ENCODE results near the gene MYOZ3.

Gene MYOZ3

DNA sequence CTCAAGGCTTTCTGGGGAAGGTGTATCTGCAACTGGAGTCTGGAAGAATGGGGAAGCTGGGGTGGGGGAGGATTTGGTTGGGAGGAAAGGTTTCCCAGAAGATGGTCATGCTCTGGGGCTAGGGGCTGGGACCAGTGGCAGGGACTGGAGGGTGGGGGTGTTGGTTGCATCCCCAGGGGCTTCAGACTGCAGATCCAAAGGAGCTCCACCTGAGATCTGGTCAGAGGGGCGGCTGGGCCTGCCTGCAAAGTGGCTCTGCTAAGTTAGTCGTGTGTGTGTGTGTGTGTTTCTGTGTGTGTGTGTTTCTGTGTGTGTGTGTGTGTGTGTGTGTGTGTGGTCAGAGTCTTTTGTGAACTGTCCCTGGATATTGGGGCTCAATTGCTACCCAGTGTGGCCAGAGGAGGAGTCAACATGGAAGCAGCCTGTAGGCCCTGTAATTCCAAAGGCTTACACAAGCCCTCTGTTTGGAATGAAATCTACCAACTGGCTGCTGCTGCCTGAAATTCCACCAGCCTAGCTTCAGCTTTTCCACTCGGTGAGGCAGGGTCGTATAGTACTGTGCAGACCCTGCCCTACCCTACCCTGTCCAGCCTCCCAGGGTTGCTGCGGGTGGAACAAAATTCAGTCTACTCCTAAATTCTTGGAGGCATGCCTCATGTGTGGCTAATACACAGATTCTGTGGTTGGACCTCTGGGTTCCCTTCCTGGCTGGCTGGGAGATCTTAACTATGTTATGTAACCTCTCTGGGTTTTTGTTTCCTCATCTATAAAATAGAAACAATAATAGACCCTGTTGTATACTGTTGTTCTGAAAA is 33.1 kb upstream of the MYOZ3 start:
- DNase-seq (ENCODE audit: low read depth): no peak

DNA sequence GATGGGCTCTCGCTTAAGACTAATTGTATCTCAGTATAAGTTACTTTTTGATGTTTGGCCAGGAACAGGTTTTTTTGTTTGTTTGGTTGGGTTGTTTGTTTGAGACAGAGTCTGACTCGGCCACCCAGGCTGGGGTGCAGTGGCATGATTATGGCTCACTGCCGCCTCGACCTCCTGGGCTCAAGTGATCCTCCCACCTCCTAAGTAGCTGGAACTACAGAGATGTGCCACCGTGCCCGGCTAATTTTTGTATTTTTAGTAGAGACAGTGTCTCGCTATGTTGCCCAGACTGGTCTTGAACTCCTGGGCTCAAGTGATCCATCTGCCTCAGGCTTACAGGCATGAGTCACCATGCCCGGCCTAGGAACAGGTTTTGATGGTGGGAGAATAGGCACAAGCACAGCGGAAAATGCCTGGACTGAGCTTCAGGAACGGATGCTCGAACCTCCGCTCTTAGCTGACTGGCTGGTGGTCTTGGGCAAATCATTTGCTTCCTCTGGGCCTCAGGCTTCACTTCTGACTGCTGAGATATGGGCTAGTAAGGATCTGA is 32.0 kb upstream of the MYOZ3 start:
- no peak for DNase-seq (ENCODE audit: low read depth)

DNA sequence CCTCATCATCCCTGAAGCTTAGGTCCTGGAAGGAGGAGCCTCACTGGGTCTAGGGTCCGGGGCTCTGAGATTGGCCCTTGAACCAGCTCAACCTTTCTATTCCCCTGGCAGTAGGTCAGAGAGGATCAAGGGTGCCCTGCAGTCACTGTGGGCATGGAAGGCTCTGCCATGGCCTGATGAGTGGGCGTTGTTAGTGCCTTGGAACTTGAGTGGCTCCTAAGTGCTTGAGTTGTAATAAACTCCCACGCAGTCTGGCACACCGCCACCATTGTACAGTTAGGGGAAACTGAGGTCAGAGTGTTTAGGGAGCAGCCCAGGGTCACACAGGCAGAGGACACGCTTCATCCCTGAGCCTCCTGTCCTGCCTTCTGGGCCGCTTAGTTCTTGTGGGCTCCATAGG is 31.0 kb upstream of the MYOZ3 start:
- no peak for DNase-seq (ENCODE audit: low read depth)

DNA sequence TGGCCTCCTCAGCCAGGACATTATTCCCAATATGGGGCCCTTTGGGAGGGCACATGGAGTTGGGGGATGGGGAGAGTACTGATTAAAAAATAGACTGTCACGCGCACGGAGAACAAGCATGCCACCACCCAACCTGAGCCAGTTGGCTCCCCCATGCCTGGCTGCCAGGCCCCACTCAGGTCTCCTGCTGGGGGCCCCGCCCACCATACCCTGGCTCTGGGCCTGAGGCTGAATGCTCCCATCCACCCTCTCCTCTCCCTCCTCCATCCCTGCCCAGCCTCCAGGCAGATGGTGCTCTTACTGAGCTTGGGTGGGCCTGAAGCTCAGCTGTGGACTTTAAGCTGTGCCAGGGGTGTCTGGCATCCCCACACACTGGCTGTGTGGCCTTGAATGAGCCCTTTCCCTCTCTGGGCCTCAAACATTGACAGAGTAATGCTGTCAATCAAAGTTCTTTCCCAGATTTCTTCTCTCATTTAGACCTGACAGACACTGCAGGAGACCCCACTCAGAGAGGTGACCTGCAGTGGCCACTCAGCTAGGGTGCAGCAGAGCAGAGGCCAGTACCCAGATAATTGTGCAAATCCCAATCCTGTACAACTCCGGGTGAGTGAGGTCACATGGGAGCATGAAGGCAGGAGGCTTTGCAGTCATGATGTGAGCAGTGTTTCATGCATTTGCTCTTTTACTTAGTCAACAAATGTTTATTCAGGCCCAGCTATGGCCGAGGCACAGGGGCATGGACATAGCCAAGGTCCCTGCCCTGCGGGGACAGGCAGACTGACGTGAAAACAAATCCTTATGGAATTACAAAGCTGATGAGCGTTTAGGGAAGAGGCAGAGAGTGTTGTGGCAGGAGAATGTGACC is 30.4 kb upstream of the MYOZ3 start:
- DNase-seq (ENCODE audit: low read depth): no peak

DNA sequence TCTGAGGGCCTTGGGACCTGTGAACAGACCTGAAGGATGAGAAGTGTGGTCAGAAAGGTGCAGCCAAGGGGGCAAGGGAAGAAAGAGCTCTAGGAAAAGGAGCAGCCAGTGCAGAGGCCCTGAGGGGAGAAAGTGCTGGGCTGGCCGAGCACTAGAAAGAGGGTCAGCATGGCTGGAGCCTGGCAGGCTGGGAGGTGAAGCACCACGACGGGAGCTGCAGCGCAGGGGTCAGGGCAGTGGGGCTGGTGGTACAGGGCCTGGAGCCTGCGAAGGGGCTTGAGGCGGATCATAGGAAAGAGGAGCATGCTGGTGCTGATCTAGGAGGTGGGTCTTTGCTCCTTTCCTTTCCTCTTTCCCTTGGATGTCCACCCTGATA is 29.7 kb upstream of the MYOZ3 start:
- DNase-seq (ENCODE audit: low read depth): no peak

DNA sequence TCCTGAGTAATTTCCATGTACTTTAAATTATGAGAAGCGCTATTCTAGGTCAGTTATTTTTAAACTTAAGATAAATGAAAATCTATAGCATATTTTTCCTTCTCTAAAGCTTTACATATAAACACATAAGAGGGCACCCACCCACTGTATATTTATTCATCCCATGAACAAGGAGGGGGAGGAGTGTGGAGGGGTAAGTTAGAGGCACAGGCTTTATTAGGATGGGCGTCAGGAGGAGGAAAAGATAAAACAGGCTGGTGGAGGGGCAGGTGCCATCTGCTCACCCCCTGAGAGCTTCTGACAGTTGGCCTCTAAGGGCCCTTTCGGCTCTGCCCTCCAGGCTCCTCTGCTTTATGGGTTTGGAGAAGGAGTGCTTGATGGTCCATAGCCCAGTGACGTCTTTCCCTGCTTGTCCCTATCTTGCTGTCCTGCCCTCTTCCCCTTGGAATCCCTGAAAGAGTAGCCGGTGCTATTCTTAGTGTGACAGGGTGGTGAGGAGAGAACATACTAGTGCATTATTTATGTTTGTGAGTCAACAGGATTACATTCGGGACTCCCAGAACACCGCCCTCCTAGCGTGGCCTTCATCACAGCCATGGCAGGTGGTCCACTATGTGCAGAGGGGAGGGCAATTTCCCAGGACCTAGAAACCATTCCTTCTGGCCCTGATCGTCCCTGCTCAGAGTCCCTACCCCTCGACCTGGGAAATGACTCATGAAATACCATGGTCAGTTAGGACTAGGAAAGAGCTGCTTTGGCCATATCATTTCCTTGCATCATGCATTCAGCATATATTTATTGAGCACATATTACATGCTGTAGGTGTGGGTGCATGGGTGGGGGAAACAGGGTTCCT is 28.5 kb upstream of the MYOZ3 start:
- DNase-seq (ENCODE audit: low read depth): no peak

DNA sequence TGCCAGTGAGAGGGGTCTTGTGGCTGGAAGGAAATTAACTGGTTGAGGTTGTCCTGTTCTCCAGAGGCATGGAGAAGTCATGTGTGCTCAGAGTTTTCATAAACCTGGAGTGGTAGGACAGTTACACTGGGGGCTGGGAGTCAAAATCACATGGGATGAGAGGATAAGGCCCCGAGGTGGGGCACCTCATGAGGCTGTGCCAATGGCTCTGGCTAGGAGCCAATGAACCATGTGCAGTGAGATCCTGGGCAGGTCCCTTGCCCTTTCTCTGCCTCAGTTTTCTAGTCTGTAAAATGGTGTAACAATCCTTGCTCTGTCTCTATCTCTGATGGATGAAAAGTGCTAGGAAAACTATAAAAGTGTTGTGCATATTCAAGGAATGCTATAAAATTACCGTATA is 27.6 kb upstream of the MYOZ3 start:
- DNase-seq (ENCODE audit: low read depth): no peak

DNA sequence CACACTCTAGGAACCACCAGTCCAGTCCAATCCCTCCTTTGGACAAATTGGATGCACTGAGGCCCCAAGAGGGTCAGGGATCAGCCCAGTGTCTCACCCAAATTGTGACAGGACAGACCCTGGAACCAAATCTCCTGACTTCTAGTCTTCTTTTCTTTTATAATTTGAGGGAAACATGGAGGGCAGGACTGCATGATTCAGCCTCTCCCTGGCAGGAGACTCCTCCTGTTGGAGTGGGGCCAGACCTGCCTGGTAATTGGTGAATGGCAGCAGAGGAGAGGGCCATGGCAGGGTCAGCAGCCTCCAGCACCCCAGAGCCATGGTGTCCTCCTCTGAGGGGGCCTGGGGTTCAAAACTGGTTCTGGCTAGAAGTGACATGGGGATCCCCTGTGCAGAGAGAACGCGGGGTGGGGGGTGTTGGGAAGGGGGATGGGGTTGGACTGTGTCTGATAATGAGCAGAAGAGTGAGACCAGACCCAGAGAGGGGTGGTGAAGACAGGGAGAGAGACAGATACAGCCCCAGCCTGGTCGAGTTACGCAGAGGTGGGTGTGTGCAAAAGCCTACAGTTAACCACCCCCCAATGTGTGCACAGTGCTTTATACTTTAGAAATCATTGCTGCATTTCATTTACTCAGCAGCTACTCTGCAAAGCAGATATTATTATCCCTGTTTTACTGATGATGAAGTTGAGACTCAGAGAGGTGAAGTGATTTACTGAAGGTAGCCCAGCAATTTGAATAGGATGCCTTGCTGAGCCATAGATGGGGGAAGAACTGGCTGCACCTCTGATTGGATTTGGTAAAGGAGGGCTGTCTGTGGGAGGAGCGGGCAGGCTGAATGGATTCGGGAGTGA is 24.4 kb upstream of the MYOZ3 start:
- DNase-seq (ENCODE audit: low read depth): no peak

DNA sequence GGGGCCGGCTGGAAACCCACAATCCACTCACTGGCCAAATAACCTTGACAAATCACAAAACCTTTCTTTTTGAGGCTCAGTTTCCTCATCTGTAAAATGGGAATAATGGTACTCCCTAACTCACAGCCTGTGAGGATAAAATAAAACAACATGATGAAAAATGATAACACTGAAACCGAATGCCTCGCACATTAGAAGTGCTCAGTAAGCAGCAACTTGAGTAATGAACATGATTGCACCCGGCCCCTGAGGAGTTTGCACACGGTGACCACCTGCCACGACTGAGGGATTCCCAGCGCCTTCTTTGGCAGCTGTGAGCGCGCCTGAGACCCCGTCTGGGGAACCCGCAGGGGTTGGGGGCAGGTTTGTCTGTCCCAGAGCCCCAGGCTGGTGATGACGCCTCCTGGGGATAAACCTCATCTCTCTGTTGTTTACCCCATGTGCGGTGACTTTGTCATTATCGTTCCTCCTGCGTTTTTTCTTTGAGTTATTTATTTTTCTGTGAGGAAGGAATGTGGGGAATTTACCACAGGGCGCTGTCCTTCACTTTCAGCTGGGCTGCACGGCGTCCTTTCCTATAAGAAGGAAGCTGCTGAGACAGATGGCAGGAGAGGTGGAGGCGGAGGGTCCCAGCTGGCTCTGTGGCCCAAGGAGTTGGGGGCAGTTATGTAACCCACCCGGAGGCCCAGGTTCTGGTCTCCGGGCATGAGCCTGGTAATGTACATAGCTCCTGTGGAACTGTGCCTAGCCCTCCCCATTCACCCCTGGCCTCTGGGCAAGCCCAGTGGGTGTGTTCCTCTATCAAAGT is 23.6 kb upstream of the MYOZ3 start:
- no peak for DNase-seq (ENCODE audit: low read depth)

DNA sequence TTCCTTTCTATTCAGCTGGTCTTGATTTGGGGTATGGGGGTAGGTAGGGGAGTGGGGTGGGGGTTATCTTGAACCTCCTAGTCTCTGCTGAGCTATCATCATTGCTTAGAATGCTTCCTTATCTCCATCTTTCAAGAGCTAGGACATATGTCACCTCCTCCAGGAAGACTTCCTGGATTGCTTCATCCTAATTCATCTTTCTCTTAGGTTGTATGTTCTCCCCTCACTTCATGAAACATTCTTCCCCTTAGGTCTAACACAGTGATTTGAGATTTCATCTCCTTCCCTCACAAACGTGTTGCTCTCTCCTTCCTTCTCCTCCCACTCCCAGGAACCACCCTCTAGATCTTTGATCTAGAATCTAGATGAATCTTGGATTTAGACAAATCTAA is 23.0 kb upstream of the MYOZ3 start:
- no peak for DNase-seq (ENCODE audit: low read depth)

DNA sequence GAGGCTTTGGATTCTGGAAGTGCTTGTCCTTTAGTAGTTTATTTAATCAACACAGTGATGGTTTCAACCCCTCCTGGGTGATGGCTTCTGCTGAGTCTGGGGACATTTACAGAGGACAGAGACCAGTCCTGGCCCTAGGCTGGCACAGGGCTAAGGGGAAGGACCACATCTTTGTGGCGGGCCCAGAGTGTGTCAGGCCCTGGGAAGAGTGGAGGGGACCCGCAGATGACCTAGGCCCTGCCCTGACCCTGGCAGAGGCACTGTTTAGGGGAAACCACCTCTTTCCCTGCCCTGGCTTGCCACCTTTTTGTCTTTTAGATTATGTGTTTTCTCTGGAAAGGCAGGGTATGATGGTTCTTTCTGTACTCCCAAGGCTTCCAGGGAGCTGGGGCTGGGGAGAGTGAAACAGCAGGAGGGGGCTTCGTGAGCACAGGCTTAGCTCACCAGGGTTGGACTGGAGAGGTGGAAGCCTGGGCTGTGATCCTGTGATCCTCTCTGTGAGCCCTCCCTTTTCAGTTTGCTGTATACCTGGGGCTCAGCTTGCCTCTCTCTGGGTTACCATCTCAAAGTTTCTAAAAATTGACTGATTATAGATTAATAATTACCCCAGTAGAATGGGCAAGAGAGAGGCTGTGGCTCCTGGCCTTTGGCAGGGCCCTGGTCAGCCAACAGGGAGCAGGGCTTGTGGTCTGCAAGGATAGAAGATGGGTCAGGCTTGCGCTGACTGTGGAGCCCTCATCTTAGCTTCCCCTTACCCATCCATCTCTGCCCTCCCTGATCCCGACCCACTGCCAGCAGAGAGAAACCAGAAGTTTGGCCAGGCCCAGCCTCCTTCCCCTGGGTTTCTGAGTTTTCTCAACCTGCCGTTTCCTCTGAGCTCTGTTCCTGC is 22.3 kb upstream of the MYOZ3 start:
- no peak for DNase-seq (ENCODE audit: low read depth)

DNA sequence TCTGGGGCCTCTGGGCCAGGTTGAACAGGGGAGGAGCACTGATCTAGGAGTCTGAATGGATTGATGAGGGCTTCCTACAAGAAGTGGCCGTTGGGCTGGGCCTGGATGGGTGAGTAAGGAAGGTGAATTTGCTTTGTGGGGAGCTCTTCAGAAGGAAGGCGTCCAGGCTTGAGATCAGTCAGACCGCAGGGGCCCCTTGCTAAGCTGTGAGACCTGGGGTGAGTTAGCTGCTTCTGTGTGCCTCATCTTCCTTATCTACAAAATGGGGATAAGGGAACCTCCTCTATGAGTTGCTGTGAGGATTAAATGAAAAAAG is 21.7 kb upstream of the MYOZ3 start:
- no peak for DNase-seq (ENCODE audit: low read depth)

DNA sequence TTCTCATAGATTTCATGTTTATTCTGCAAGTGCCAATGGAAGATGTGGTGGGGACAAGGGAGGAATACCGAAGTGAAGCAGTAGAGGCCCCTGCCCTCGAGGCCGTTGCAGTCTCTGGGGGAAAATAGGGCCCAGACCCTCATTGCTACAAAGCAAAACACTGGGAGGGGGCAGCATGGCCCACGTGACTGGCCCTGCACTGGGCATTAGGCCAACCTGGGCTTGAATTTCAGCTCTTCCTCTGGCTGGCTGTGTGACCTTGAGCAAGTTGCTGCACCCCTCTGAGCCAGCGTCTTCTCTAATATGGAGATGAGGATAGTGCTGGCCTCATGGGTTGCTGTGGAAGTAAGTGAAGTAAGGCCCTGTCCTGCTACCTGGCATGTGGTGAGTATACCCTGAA is 21.3 kb upstream of the MYOZ3 start:
- DNase-seq (ENCODE audit: low read depth): no peak

DNA sequence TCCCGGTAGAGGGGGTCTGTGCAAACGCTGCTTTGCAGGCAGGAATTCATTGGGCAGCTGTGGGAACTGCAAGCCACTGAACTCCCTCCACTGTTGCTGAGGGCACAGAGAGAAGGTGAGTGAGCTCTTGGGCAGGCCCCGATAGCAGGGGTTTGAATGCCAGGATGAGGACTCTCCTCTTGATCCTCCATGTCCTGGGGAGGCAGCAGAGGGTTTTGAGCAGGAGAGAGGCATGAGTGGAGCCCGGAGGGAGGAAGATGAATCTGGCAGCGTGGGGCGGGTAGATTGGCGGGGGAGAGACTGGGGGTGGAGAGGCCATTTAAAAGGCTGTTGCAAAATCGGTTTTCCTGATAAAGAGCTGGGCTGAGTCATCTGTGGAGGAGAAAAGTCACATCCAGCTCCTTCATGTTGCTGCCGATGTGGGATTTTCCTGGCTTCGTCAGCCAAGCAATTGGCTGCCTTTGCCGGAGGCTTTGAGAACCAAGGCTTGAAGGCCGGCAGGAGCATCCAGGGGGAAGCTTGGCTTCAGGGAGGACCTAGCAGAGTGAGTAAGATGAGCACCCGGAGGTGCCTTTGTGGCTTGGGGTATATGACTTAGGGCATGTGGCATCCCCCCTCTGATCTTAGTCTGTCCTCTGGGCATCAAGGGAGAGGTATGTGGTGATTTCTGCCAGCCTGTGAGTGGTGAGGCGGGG is 20.6 kb upstream of the MYOZ3 start, which contains the start of gene SYNPO:
SYNPO (plus strand) TSS at position 350 of the 695 bp plus-strand sequence. CDS start 7,616 bp downstream, outside the sequence.
- DNase-seq (ENCODE audit: low read depth): no peak

DNA sequence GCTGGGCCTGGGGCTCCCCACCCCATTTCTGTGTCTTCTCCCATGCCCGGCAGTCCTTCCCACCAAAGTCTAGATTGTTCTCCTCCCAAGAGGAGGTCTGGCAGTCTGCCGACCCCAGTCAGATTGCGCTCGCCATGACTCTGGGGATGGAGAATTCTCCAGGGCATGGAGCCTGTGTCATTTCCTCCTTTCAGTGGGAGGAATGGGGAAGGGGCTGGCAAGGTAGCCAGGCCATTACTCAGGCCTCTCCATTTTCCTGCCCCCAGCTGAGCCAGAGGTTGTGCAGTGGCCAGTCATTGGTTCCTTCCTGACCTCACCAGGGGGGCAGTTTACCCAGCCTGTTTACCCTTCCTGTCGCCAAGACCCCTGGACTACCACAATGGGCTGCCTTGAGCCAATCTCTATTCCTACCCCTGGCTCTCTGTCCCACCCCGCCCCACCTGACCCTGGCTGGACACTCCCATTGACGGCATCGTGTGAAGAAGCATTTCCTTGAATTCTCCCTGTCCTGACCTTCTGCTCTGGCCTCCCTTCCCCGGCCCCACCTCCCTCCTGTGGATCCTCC is 20.0 kb upstream of the MYOZ3 start:
- DNase-seq (ENCODE audit: low read depth): no peak

DNA sequence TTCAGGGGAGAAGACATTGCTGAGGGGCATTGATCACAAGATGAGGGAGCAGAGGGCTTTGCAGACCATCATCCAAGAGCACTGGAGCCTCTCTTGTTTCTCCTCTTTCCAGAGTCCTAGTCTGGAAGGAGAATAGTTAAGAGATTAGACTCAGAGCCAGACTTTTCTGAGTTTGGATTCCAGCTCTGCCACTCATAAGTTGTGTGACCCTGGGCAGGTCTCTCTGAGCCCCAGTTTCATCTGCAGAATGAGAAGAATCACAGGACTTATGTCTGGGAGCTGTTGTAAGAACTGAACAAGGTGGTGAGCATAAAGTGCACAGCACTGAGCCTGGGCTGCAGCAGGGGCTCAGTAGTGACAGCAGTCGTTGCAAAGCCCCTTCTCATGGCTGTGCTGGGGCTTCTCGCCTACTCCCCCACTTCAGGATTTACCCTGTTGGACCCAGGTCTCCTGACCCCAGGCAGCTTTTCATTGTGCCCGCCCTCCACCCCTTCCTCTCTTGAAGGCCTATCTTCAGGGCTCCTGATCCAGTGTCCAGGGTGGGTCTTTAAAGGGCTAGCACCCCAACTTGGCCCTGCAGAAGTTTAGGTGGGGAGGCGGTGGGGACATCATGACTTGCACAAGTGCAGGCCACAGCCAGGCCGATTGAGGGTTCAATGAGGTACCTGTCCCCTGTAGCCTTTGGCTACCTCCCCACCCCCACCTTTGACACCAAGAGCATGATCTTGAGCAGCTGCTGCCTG is 19.1 kb upstream of the MYOZ3 start:
- no peak for DNase-seq (ENCODE audit: low read depth)

DNA sequence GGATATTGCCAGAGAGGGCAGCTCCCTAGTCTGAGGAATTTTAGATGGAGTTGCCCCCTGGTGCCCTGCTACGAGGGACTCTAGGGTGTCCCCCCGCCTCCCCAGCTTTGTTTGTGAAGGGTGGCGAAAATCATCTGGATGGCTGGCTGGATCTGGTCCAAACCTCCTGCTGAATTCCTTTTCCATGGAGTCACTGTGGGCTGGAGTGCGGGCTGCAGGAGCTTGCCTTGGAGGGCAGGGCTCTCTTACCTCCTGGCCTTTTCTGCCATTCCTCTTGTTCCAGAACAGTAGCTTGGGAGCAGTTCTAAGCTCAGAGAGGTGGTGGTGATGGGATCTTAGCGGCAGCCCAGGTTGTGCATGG is 18.5 kb upstream of the MYOZ3 start:
- no peak for DNase-seq (ENCODE audit: low read depth)
